ENCODE data around the gene NDUFA3. TPM values are rescaled to one million over a fixed set of nuclear protein-coding genes. Genes with fewer than 3 reads are reported as not detected.

NDUFA3 gene
- total RNA-seq (119 and 132 TPM in 2 replicates), polyA plus RNA-seq (95.5 and 107 TPM in 2 replicates), polyA minus RNA-seq (70.8 and 152 TPM in 2 replicates), Bru-seq, nascent RNA (percentile 71 among the genes with signal in this experiment), BruChase-seq, experiment 1, labeled RNA remaining after a 6-hour chase (percentile 74 among the genes with signal in this experiment), BruChase-seq, experiment 2, labeled RNA remaining after a 2-hour chase (percentile 70 among the genes with signal in this experiment)
- 44.5 and 70.9 TPM in 2 replicates for polyA plus RNA-seq (2011; cell fraction: cytosol; rRNA removed)
- polyA plus RNA-seq (2011; cell fraction: nucleus; rRNA removed) = 40.1 and 41.4 TPM in 2 replicates
- polyA plus RNA-seq (2012) = 174 and 259 TPM in 2 replicates
- polyA minus RNA-seq (2011; cell fraction: cytosol; rRNA and poly(A)+ RNA removed) = 111 TPM
- 21.3 and 29.3 TPM in 2 replicates for polyA minus RNA-seq (2011; cell fraction: nucleus; rRNA and poly(A)+ RNA removed)
- long read RNA-seq, transcript NDUFA3-213 (3 exons, 541 nt) = minor isoform, 12 of 459 reads
- long read RNA-seq, transcript NDUFA3-202 (5 exons, 435 nt) = minor isoform, 7 of 459 reads
- long read RNA-seq, transcript NDUFA3-203 (4 exons, 338 nt) = minor isoform, 6 of 459 reads
- long read RNA-seq, transcript NDUFA3-214 (4 exons, 963 nt) = major isoform, 402 of 459 reads
- long read RNA-seq, partial matches to known transcripts = 3 of 459 reads
- long read RNA-seq, other reads (novel, unspliced or antisense) = 23 of 459 reads

DNA sequence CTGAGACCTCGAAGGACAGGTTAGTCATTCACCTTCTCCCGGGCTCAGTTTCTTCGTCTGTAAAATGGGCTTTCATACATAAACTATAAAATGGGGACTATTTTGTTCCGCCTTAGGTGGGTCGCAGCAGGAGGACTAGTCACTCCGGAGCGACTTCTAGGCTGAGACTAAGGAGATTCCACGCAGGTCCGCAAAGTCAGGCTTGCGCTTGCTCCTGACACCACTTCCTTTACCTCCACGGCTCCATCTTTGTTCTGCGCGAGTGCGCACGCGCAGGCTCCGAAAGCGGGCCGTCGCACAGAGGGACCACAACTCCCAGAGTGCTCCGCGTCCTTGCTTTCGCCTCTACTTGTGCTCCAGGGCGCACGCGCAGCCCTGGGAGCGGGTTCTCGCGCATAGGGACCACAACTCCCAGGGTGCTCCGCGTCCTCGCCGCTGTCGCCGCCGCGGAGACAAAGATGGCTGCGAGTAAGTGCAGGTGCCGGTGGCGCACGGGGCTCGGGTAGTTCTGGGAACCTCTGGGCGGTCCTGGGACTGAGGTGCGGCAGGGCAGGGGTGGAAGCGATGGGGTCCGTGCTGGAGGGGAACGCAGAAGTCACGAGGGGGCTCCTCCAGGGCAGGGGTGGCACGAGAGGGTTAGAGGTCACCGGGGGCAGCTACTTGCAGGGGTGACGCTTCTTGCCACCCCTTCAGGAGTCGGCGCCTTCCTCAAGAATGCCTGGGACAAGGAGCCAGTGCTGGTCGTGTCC, at the start of gene NDUFA3:
TSS of gene NDUFA3 (plus strand) at position 435 of the 749 bp plus-strand sequence. CDS start at position 459, 24 bp downstream.
- no peaks in the 10 kb centered on the region for H3K9me3 ChIP-seq (replicated peaks; ENCODE audit: control insufficient read depth, insufficient read depth, low read length)
- no peak within 1 kb of the TSS for H3K27ac ChIP-seq (ENCODE audit: insufficient read depth, low read depth, low read length)

More for the DNA sequence above, at the start of gene NDUFA3:
- Histone ChIP-seq H3K36me3 (ENCODE audit: control insufficient read depth in 2 of 2, extremely low read depth in 1 of 2, insufficient read depth in 2 of 2, low read length in 2 of 2) (peaks cover 0 to 16% of the 10 kb centered on the region in 2 experiments), H4K20me1 (replicated peaks; ENCODE audit: control insufficient read depth, extremely low read depth, insufficient read depth, low read length) (no peaks in the 10 kb centered on the region), H3K9me1 (replicated peaks; ENCODE audit: control insufficient read depth, extremely low read depth, insufficient read depth, low read length) (no peaks in the 10 kb centered on the region), H3K9ac (replicated peaks; ENCODE audit: extremely low read depth, insufficient read depth, low read length) (peak within 1 kb of the TSS; percentile 57), H3K4me3 (replicated peaks in 1 of 3; ENCODE audit: insufficient read depth in 1 of 3, low read depth in 1 of 3, low read length in 3 of 3) (peak within 1 kb of the TSS; percentile 15 to 97 (median 57)), H3K27me3 (ENCODE audit: control insufficient read depth in 2 of 2, insufficient read depth in 2 of 2, low read length in 2 of 2) (no peaks in the 10 kb centered on the region), H3K4me2 (ENCODE audit: insufficient read depth, low read length) (peak within 1 kb of the TSS; percentile 85), H3K4me1 (ENCODE audit: control insufficient read depth, extremely low read depth, insufficient read depth, low read length) (no peaks in the 10 kb centered on the region), H3K79me2 (ENCODE audit: control insufficient read depth, insufficient read depth, low read length) (peaks cover 8% of the 10 kb centered on the region), H2AFZ (ENCODE audit: low read depth, low read length) (peak within 1 kb of the TSS; percentile 65)
- dilution Hi-C loops (cut with MboI; ENCODE audit: extremely low pct_ligation_motif_present, low sequenced_read_pairs) (no loop called here), intact Hi-C loops (cut with micrococcal nuclease) (loop anchor here (1.0 to 2.0 kb wide), 4 partner anchors 13 to 260 kb away; partner anchors contain the start of genes CNOT3, PRPF31 and TFPT)
- BruUV-seq (replicated peaks) = no TSS peak
- ChIA-PET CTCF (no interaction called here), POLR2A (no interaction called here)
- DNase-seq (ENCODE audit: low read depth, low spot score) (peak; percentile 99), FAIRE-seq (peak; percentile 97)
- TF ChIP-seq POLR2A (IDR thresholded peaks at IDR 0.05; ENCODE audit: low read depth, low read length) (peak; percentile 87), MYC (IDR thresholded peaks at IDR 0.05; ENCODE audit: low read depth, low read length) (peak; percentile 11), POLR2AphosphoS5 (IDR thresholded peaks at IDR 0.05; ENCODE audit: insufficient read depth, low read depth, low read length) (peak; percentile 76), JUN (IDR thresholded peaks at IDR 0.05; ENCODE audit: borderline replicate concordance, insufficient read depth, insufficient read length, low read depth) (no peak)
- TF ChIP-seq, protein P1, sequence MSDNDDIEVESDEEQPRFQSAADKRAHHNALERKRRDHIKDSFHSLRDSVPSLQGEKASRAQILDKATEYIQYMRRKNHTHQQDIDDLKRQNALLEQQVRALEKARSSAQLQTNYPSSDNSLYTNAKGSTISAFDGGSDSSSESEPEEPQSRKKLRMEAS (IDR thresholded peaks at IDR 0.05; ENCODE audit: insufficient read depth, insufficient read length) = no peak

All from endothelial cell of umbilical vein (primary cell).